ENCODE measurements around the gene PCCA.

PCCA gene

GRCh38 chr13:100533588-100534041 is 444.7 kb downstream of the PCCA start:
- Histone ChIP-seq H3K4me1 (ENCODE audit: control insufficient read depth, insufficient read depth, low read length) (no peaks in the 10 kb centered on the region), H3K27me3 (ENCODE audit: control insufficient read depth, insufficient read depth, low read length) (no peaks in the 10 kb centered on the region; the same call in 1 of the 2 replicates), H3K27ac (ENCODE audit: low read length) (no peak overlapping the region), H3K9me3 (ENCODE audit: control insufficient read depth, insufficient read depth, low read length) (no peaks in the 10 kb centered on the region), H3K4me3 (ENCODE audit: low read length) (no peak overlapping the region), H3K36me3 (ENCODE audit: control insufficient read depth, insufficient read depth, low read length) (no peaks in the 10 kb centered on the region; the same call in 1 of the 2 replicates)
- WGBS (ENCODE audit: insufficient coverage, insufficient read length) = no CpG with 5 or more reads among the region's 19 CpGs
- no peak for DNase-seq (ENCODE audit: low read depth, low spot score)

- Histone ChIP-seq H3K4me1 (ENCODE audit: control insufficient read depth, insufficient read depth, low read length) (no peaks in the 10 kb centered on the region), H3K9me3 (ENCODE audit: control insufficient read depth, insufficient read depth, low read length) (no peaks in the 10 kb centered on the region), H3K36me3 (ENCODE audit: control insufficient read depth, insufficient read depth, low read length) (no peaks in the 10 kb centered on the region; the same call in 1 of the 2 replicates), H3K27me3 (ENCODE audit: control insufficient read depth, insufficient read depth, low read length) (no peaks in the 10 kb centered on the region; the same call in 1 of the 2 replicates), H3K27ac (ENCODE audit: low read length) (no peak overlapping the region), H3K4me3 (ENCODE audit: low read length) (no peak overlapping the region)
- no CpG with 5 or more reads among the region's 13 CpGs for WGBS (ENCODE audit: insufficient coverage, insufficient read length)
- DNase-seq (ENCODE audit: low read depth, low spot score) = no peak
These were observed 445.4 kb downstream of the PCCA start for GRCh38 chr13:100534147-100534843.

- no peak for DNase-seq (ENCODE audit: low read depth, low spot score)
- no CpG with 5 or more reads among the region's 6 CpGs for WGBS (ENCODE audit: insufficient coverage, insufficient read length)
- H3K4me3 ChIP-seq (ENCODE audit: low read length) = no peak overlapping the region
These were observed 446.0 kb downstream of the PCCA start for GRCh38 chr13:100534911-100535310.

GRCh38 chr13:100535426-100536135 is 446.7 kb downstream of the PCCA start:
- no peak overlapping the region for H3K4me3 ChIP-seq (ENCODE audit: low read length)
- no peaks in the 10 kb centered on the region; the same call in 1 of the 2 replicates for H3K27me3 ChIP-seq (ENCODE audit: control insufficient read depth, insufficient read depth, low read length)
- no peak for DNase-seq (ENCODE audit: low read depth, low spot score)
- no CpG with 5 or more reads among the region's 16 CpGs for WGBS (ENCODE audit: insufficient coverage, insufficient read length)
- H3K27ac ChIP-seq (ENCODE audit: low read length) = no peak overlapping the region
- H3K4me1 ChIP-seq (ENCODE audit: control insufficient read depth, insufficient read depth, low read length) = no peaks in the 10 kb centered on the region
- H3K36me3 ChIP-seq (ENCODE audit: control insufficient read depth, insufficient read depth, low read length) = no peaks in the 10 kb centered on the region; the same call in 1 of the 2 replicates
- no peaks in the 10 kb centered on the region for H3K9me3 ChIP-seq (ENCODE audit: control insufficient read depth, insufficient read depth, low read length)

More at GRCh38 chr13:100534911-100535310, 446.0 kb downstream of the PCCA start:
- H3K36me3 ChIP-seq (ENCODE audit: control insufficient read depth, insufficient read depth, low read length) = no peaks in the 10 kb centered on the region; the same call in 1 of the 2 replicates
- H3K27ac ChIP-seq (ENCODE audit: low read length) = no peak overlapping the region
- H3K27me3 ChIP-seq (ENCODE audit: control insufficient read depth, insufficient read depth, low read length) = no peaks in the 10 kb centered on the region; the same call in 1 of the 2 replicates
- no peaks in the 10 kb centered on the region for H3K9me3 ChIP-seq (ENCODE audit: control insufficient read depth, insufficient read depth, low read length)
- H3K4me1 ChIP-seq (ENCODE audit: control insufficient read depth, insufficient read depth, low read length) = no peaks in the 10 kb centered on the region

- Histone ChIP-seq H3K27ac (ENCODE audit: low read length) (no peak overlapping the region), H3K4me3 (ENCODE audit: low read length) (no peak overlapping the region), H3K9me3 (ENCODE audit: control insufficient read depth, insufficient read depth, low read length) (no peaks in the 10 kb centered on the region), H3K36me3 (ENCODE audit: control insufficient read depth, insufficient read depth, low read length) (no peaks in the 10 kb centered on the region; the same call in 1 of the 2 replicates), H3K4me1 (ENCODE audit: control insufficient read depth, insufficient read depth, low read length) (no peaks in the 10 kb centered on the region), H3K27me3 (ENCODE audit: control insufficient read depth, insufficient read depth, low read length) (no peaks in the 10 kb centered on the region; the same call in 1 of the 2 replicates)
- no peak for DNase-seq (ENCODE audit: low read depth, low spot score)
- WGBS (ENCODE audit: insufficient coverage, insufficient read length) = no CpG with 5 or more reads among the region's 13 CpGs
These were observed 447.8 kb downstream of the PCCA start for GRCh38 chr13:100536643-100537180.

DNA sequence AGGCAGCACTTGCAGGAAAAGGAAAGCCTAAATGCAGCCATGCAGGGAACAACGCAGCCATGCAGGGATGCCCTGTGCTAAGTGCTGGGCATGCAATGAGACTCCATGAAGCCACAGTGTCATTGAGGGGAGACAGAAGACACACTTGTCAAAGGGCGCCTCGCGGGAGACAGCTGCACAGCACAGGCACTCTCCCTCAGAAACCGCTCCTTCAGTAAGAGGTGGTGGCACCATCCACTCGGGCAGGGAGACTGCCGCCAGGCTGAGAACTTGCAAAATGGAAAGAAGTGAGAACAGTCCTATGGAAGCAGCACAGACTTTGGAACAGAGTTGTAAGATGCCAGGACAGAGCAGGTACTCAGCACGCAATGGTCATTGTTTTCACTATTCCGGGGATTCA is 448.6 kb downstream of the PCCA start:
- Histone ChIP-seq H3K4me1 (ENCODE audit: control insufficient read depth, insufficient read depth, low read length) (no peaks in the 10 kb centered on the region), H3K27me3 (ENCODE audit: control insufficient read depth, insufficient read depth, low read length) (no peaks in the 10 kb centered on the region; the same call in 1 of the 2 replicates), H3K4me3 (ENCODE audit: low read length) (no peak overlapping the region), H3K9me3 (ENCODE audit: control insufficient read depth, insufficient read depth, low read length) (no peaks in the 10 kb centered on the region), H3K27ac (ENCODE audit: low read length) (no peak overlapping the region), H3K36me3 (ENCODE audit: control insufficient read depth, insufficient read depth, low read length) (no peaks in the 10 kb centered on the region)
- DNase-seq (ENCODE audit: low read depth, low spot score) = no peak
- WGBS (ENCODE audit: insufficient coverage, insufficient read length) = no CpG with 5 or more reads among the region's 9 CpGs

DNA sequence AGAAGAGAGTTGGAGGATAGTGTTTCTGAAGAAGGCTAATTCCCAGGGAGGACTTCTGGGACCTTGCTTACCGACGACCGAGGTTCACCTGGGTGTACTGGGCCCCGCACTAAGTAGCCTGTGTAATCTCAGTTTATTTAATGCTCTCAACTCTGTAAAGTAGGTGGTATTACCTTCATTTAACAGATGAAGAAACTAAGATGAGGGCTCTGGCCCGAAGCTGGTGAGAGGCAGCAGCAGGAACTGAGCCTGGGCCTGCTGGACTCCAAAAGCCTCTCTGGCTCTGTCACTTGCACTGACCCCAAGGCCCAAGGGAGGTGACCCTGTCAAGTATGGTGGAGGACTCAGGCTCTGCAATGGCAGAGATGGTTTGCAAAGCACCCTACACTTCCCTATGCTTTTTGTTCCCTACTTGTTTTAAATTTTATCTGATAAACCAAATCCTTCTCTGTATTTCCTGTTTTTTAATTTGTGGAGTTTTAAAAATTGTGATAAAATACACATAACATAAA is 449.1 kb downstream of the PCCA start:
- Histone ChIP-seq H3K4me1 (ENCODE audit: control insufficient read depth, insufficient read depth, low read length) (no peaks in the 10 kb centered on the region), H3K4me3 (ENCODE audit: low read length) (no peak overlapping the region), H3K9me3 (ENCODE audit: control insufficient read depth, insufficient read depth, low read length) (no peaks in the 10 kb centered on the region), H3K36me3 (ENCODE audit: control insufficient read depth, insufficient read depth, low read length) (no peaks in the 10 kb centered on the region), H3K27me3 (ENCODE audit: control insufficient read depth, insufficient read depth, low read length) (no peaks in the 10 kb centered on the region; the same call in 1 of the 2 replicates), H3K27ac (ENCODE audit: low read length) (no peak overlapping the region)
- WGBS (ENCODE audit: insufficient coverage, insufficient read length) = no CpG with 5 or more reads among the region's 5 CpGs
- DNase-seq (ENCODE audit: low read depth, low spot score) = no peak

DNA sequence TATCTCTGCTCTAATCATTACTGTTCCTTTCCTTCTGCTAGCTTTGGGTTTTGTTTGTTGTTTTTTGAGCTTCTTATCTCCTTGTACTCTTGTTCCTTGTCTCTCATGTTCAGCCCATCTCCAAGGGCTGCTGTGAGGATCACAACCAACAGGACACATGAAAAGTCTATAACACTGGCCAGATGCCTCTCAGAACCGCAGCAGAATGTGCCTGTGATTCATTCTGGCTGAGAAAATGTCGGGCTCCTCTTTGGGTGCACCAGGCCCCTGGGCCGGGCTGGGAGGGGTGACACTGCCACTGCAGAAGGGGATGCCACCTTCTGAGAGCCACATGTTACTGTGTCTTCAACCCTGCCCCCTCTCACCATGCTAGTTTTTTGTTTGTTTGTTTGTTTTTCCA is 451.7 kb downstream of the PCCA start:
- WGBS (ENCODE audit: insufficient coverage, insufficient read length) = no CpG with 5 or more reads among the region's 3 CpGs
- Histone ChIP-seq H3K4me3 (ENCODE audit: low read length) (no peak overlapping the region), H3K4me1 (ENCODE audit: control insufficient read depth, insufficient read depth, low read length) (no peaks in the 10 kb centered on the region; the same call in 1 of the 2 replicates), H3K9me3 (ENCODE audit: control insufficient read depth, insufficient read depth, low read length) (no peaks in the 10 kb centered on the region), H3K36me3 (ENCODE audit: control insufficient read depth, insufficient read depth, low read length) (no peaks in the 10 kb centered on the region), H3K27me3 (ENCODE audit: control insufficient read depth, insufficient read depth, low read length) (no peaks in the 10 kb centered on the region; the same call in 1 of the 2 replicates), H3K27ac (ENCODE audit: low read length) (no peak overlapping the region)
- no peak for DNase-seq (ENCODE audit: low read depth, low spot score)

- H3K27me3 ChIP-seq (ENCODE audit: control insufficient read depth, insufficient read depth, low read length) = no peaks in the 10 kb centered on the region
- no peaks in the 10 kb centered on the region; the same call in 1 of the 2 replicates for H3K4me1 ChIP-seq (ENCODE audit: control insufficient read depth, insufficient read depth, low read length)
- H3K36me3 ChIP-seq (ENCODE audit: control insufficient read depth, insufficient read depth, low read length) = no peaks in the 10 kb centered on the region
- no CpG with 5 or more reads among the region's 18 CpGs for WGBS (ENCODE audit: insufficient coverage, insufficient read length)
- no peak overlapping the region for H3K4me3 ChIP-seq (ENCODE audit: low read length)
- H3K27ac ChIP-seq (ENCODE audit: low read length) = no peak overlapping the region
- no peak for DNase-seq (ENCODE audit: low read depth, low spot score)
- H3K9me3 ChIP-seq (ENCODE audit: control insufficient read depth, insufficient read depth, low read length) = no peaks in the 10 kb centered on the region
These were observed 453.3 kb downstream of the PCCA start for GRCh38 chr13:100541897-100542825.
